GM12891 (cell line): ENCODE results near the gene RYR3.
"Not testable (repeated sequence)": the region's sequence is repeated elsewhere in the genome, so short reads cannot be mapped to it uniquely, and the experiment has no call there.

Experiments used
- DNase-seq: peaks from one replicate; pipeline ENCODE4 v3.0.0; 2011; ENCODE audit warnings: low spot score; ENCODE audit not compliant: insufficient read length
- FAIRE-seq: peaks from 2 replicates; lab custom pipeline; 2011; peaks lifted over from hg19 to GRCh38; lab: Jason Lieb, UNC
- PAX5 ChIP-seq: IDR thresholded peaks from 2 replicates; pipeline ENCODE4 v1.6.1; 2011; ENCODE audit warnings: low read length, moderate library complexity, mild to moderate bottlenecking; ENCODE audit not compliant: insufficient read depth, severe bottlenecking
- POLR2A ChIP-seq: IDR thresholded peaks from 2 replicates; pipeline ENCODE4 v1.6.1; 2011; ENCODE audit warnings: low read depth, low read length, control low read depth
- POLR2AphosphoS5 ChIP-seq: IDR thresholded peaks from 2 replicates; pipeline ENCODE4 v1.6.1; 2011; ENCODE audit warnings: low read depth, low read length, control low read depth
- POU2F2 ChIP-seq: IDR thresholded peaks from 2 replicates; pipeline ENCODE4 v1.6.1; 2011; ENCODE audit warnings: low read depth, mild to moderate bottlenecking, control low read depth, low read length, moderate library complexity
- SPI1 ChIP-seq: IDR thresholded peaks from 2 replicates; pipeline ENCODE4 v1.6.1; 2011; ENCODE audit warnings: low read depth, low read length, control low read depth
- TAF1 ChIP-seq: IDR thresholded peaks from 2 replicates; pipeline ENCODE4 v1.6.1; 2011; ENCODE audit warnings: low read depth, low read length, control low read depth

RYR3 gene

DNA sequence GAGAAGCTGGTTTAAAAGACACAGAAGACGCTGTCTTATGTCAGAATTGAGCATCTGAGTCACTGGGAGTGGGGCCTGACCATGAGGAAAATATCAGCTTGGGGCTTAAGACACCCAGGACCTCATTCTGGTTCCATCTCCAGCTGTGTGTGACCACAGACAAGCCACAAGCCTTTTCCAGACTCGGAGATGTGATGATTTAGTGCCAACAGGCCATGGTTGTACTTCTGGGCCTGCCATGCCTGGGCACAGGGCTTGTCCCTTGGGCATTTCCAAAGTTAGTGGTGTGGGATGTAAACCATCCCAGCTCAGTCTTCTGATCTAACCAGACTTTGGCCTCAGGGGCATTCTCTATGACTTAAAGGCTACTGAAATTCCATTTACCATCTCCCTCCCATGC lies 269.8 kb downstream of the RYR3 start:
- no peak for DNase-seq
- TF ChIP-seq SPI1 (no peak), TAF1 (no peak), POLR2AphosphoS5 (no peak), POU2F2 (no peak), PAX5 (no peak), POLR2A (no peak)
- no peak for FAIRE-seq

DNA sequence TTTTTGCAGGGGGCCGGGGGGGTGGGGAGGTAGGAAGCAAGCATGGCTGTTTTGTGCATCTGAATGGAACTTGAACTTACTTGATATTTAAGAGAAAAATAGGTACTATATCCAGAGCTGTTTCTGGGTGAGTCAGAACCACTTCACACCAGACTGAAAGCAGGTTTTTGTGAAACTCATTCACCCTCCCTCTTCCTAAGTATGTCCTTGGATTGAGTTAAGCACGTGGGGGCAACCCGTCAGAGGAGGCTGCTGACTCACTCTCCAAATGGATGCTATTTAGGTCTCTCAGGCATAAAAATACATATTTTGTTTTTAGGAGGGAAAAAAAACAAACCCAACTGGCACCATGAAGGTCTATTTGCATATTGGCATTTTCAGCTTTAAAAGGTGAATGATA lies 270.3 kb downstream of the RYR3 start:
- DNase-seq (no peak), FAIRE-seq (no peak)
- TF ChIP-seq POLR2AphosphoS5 (no peak), PAX5 (no peak), SPI1 (no peak), POLR2A (no peak), TAF1 (no peak), POU2F2 (no peak)

DNA sequence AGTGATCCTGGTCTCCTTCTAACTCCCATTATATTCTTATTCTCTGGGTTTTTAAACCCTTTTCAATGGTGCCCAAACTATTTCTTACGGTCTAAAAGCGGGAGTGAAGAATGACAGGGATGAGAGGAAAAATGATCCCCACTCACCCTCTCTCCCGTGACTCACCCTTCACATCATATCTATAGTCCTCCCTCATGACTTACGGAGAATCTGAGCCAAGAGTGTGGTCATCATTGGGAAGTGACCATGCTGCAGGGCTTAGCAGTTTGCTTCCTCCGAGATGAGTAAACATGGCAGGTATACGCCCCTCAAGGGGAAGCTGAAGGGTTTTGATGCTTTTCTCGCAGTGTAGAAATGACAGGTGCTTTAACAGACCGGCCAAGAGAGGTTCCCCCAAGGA lies 274.0 kb downstream of the RYR3 start:
- no peak for FAIRE-seq
- TF ChIP-seq POLR2AphosphoS5 = no peak
- no peak for TF ChIP-seq POLR2A
- no peak for DNase-seq

DNA sequence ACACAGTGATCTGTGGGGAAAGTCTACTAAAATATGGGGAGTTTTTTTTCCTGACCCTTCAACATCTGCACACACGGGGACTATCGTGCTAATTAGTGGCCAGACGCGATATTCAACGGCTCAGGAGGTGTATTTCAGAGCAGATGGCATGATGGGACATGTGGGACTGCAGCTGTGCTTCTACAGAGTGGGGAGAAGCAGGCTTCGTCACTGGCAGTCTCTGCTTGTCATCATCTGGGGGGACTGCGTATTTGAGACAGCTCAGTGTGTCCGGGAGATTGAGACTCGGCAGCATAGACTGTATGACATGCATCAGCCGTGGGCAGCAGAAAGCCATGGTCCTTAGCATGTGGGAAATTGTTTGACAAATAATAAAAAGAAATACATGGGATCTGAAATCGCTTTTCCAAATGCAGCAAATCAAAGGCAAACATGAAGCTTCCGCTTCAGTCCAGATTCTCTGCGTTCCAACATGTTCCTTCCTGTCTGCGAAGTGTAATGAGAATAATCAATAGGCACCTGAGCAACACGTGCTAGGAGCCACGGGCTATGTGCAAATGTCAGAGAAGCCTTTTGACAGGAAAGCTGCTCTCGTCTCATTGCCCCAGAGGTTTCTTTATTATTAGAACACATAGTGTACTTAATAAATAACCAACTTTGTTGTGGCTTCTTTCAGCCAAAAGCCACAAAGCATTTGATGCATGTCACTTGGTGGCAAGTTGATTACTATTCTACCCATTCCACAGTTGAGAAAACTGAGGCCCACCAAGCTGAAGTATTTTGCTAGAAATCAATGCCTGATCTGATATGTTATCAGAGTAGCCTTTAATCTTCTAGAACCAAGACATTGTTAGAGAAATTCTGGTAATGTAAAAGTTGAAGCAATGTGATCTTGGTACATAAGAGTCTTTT lies 276.3 kb downstream of the RYR3 start:
- DNase-seq (no peak), FAIRE-seq (no peak)
- TF ChIP-seq SPI1 (no peak), PAX5 (no peak), POU2F2 (no peak), POLR2A (no peak), POLR2AphosphoS5 (no peak)

DNA sequence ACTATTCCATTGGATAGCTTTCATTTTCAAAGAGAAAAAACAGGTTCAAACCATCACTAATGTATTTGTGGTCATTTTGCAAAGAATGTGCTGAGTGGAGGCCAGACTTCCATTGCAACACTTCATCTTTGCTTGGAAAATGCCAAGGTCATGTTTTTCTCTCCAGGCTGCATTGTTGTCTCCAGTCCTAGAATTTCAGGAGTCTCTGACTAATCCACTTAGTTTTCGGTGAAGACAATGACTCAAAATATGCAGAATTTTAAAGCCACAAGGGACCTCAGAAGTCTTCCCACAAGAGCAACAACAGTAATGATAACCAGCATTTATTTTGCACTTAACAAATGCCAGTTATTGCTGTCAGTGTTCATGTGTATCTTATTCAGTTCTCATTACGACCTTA lies 277.0 kb downstream of the RYR3 start:
- no peak for FAIRE-seq
- no peak for DNase-seq
- TF ChIP-seq TAF1 (no peak), POLR2AphosphoS5 (no peak), POU2F2 (no peak), SPI1 (no peak), POLR2A (no peak), PAX5 (no peak)

DNA sequence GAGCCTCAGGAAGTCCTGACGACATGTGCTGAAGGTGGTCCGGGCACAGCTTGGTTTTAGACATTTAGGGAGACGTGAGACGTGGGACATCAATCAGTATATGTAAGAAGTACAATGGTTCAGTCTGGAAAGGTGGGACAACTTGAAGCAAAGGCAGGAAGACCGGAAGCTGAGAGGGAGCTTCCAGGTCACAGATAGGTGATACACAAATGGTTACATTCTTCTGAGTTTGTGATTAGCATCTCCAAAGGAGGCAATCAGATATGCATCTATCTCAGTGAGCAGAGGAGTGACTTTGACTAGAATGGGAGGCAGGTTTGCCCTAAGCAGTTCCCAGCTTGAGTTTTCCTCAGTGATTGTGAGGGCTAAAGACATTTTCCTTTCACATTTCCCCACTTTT lies 282.1 kb downstream of the RYR3 start:
- FAIRE-seq (no peak), DNase-seq (no peak)
- TF ChIP-seq POU2F2 (no peak), POLR2AphosphoS5 (no peak), PAX5 (no peak), TAF1 (no peak)

DNA sequence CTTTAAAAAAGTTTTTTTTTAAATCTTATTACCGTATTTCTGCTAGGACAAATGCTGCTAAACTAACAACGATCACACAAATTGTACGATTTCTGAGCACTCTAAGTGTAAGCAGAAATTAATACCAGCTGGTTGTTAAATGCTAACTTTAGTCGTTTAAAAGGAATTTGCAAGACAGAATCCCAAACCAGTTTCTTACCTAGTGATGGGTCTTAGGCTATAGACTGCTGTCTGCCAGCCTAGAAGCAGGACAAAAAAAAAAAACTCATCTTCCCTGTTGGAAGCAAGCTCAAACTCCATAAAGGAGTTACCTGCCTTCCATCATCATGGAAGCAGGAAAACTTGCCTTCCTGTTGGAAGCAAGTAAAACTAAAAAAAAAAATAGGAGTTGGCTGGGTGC lies 287.6 kb downstream of the RYR3 start:
- not testable (repeated sequence) for DNase-seq, FAIRE-seq

DNA sequence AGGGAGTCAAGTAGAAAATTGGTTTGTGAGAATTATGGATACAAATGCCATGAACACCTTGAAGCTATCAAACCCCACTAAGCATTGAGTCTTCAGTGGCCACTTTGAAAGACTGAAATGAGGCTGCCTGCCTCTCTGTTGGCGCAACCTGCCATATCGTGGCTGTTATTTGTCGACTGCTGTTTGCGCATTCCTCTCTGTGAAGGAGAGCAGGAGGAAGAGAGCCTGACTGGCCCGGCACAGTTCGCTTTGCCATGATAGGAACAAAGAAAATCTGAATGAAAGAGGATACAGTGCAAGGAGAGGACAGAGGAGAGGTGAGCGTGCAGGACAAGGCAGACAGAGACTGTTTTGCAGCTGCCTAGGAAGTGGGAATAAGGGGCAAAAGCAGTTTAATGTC lies 289.4 kb downstream of the RYR3 start:
- TF ChIP-seq POLR2A (no peak), TAF1 (no peak), SPI1 (no peak)
- no peak for FAIRE-seq
- DNase-seq = no peak

DNA sequence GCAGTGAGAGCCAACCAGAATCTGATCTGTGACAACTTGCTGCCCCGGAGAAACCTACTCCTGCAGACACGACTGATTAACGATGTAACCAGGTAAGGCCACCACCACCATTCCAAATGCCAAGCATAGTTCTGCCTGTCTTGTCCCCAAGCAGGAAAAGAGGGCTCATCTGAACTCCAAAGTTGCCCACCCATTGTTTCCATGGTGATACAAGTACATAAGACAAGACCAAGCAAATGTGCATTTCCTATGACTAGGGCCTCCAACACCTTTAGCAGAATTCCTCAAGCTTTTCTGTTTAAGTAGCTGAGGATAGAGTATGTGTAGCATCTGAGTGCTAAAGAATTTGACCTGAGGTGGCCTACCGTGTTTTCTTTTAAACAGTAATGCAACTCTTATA lies 290.7 kb downstream of the RYR3 start:
- TF ChIP-seq POLR2A (no peak), TAF1 (no peak), POLR2AphosphoS5 (no peak), PAX5 (no peak), SPI1 (no peak), POU2F2 (no peak)
- DNase-seq = no peak
- no peak for FAIRE-seq

DNA sequence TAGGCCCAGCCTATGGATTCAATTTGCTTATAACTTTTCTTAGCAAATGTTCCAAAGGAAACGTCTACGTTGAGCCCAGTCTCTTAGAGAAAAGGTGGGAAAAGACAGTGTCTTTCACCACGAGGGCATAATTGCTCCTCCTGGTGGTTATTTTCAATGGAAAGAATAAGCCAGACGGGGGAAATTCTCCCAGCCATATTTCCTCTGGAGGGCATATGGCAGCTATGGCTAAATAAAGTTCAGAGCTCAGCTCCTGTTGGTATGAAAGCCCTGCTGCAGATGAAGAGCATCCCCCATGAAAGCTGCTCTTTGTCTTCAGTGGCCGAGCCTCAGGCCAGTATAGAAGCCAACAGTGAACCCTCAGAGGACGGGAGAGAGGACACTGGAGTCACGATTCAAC lies 297.9 kb downstream of the RYR3 start:
- FAIRE-seq (no peak), DNase-seq (no peak)

More for the DNA sequence above, 297.9 kb downstream of the RYR3 start:
- no peak for TF ChIP-seq POLR2AphosphoS5
- TF ChIP-seq POLR2A = no peak
- no peak for TF ChIP-seq SPI1
- no peak for TF ChIP-seq TAF1
- no peak for TF ChIP-seq PAX5
- no peak for TF ChIP-seq POU2F2
